ENCODE measurements around the gene KHDC4. TPM values are rescaled to one million over a fixed set of nuclear protein-coding genes. Genes with fewer than 3 reads are reported as not detected.

KHDC4 gene
- total RNA-seq, result 17.7 and 20.1 TPM in 2 replicates

GRCh38 chr1:155934097-155934935 is at the start of gene KHDC4:
TSS of gene KHDC4 (minus strand) at chr1:155934413. CDS start at chr1:155934373, 40 bp downstream.

GRCh38 chr1:155978325-155978972 is 44.2 kb upstream of the KHDC4 start, which contains the start of gene ARHGEF2:
TSS of gene ARHGEF2 (minus strand) at chr1:155978547. CDS start at chr1:155978427, 120 bp downstream.

GRCh38 chr1:155940993-155941844 is 7.0 kb upstream of the KHDC4 start, which contains the start of gene RXFP4:
TSS of gene RXFP4 (plus strand) at chr1:155941638. CDS start at chr1:155941710, 72 bp downstream.

DNA sequence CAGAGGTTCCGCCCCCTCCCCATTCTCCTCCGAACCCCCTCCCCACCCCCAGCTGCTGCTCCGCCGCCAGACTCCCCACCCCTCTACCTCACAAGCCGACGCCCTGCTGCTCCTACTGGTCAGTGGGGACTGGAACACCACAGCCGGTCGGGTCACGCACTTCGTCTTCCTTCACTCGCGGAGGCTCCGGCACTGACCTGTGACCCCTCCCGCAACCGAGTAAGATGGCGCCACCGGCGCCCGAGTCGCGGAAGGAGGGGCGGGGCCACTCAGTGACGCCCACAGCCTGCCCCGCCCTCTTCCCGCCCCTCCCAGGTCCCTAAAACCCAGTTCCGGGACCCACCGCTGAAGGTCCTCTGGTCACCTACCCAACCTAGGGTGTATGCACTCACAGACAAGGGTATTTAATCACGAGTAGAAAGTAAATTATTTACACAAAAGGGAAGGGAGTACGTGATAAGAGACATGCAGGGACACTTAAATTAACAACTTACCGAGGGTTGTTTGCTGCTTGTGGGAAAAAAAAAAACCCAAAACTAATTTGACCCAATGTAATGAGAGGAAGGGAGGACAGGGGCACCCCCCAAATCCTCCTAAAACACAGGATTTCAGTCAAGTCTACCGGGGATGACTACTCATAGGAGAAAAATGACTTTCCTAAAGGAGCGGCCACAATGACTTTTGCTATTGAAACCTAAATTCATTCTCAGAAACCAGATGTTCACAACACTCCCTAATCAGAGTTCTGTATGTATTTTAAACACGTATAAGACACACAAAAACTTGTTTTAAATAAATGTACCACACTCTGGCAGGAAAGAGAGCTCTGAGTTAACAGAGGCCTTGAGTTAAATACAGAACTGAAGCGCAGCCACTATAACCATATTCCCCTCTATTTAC is 22.8 kb downstream of the KHDC4 start, which contains the start of gene RIT1:
RIT1 (minus strand) TSS at position 194 of the 900 bp plus-strand sequence. CDS start 588 bp downstream, outside the sequence.

Other genes starting within 250 kb of the KHDC4 start
- gene YY1AP1, start 245.6 kb downstream of the KHDC4 start, total RNA-seq, result 23.6 and 24.8 TPM in 2 replicates
- gene DAP3, start 245.3 kb downstream of the KHDC4 start, total RNA-seq, result 85.8 and 95.3 TPM in 2 replicates
- gene GON4L, start 77.2 kb downstream of the KHDC4 start, total RNA-seq, result 14.5 and 15.2 TPM in 2 replicates
- 24.2 and 24.4 TPM in 2 replicates for gene SYT11, start 74.8 kb downstream of the KHDC4 start, total RNA-seq
- 31.4 and 38.4 TPM in 2 replicates for gene RIT1, start 23.1 kb downstream of the KHDC4 start, total RNA-seq
- not detected in 2 replicates for gene RXFP4, start 7.2 kb upstream of the KHDC4 start, total RNA-seq
- gene ARHGEF2, start 44.1 kb upstream of the KHDC4 start, total RNA-seq, result 79.5 and 79.9 TPM in 2 replicates
- gene SSR2, start 86.5 kb upstream of the KHDC4 start, total RNA-seq, result 460 and 503 TPM in 2 replicates
- 30.1 and 30.8 TPM in 2 replicates for gene UBQLN4, start 119.4 kb upstream of the KHDC4 start, total RNA-seq
- 93.0 and 94.1 TPM in 2 replicates for gene LAMTOR2, start 120.4 kb upstream of the KHDC4 start, total RNA-seq
- not detected in 2 replicates for gene RAB25, start 126.7 kb upstream of the KHDC4 start, total RNA-seq
- 1.8 and 2.8 TPM in 2 replicates for gene MEX3A, start 148.1 kb upstream of the KHDC4 start, total RNA-seq
- gene LMNA, start 180.3 kb upstream of the KHDC4 start, total RNA-seq, result 1,062 and 1,120 TPM in 2 replicates
- gene SEMA4A, start 219.2 kb upstream of the KHDC4 start, total RNA-seq, result 0.49 and 1.1 TPM in 2 replicates

Data from mammary microvascular endothelial cell (primary cell).